ENCODE measurements around the gene AQP9. TPM values are rescaled to one million over a fixed set of nuclear protein-coding genes. Genes with fewer than 3 reads are reported as not detected.

AQP9 gene
- total and polyA plus RNA-seq, 11 donors = 0.11 to 17.7 (median 0.96) TPM

GRCh38 chr15:58118272-58118671, 19.9 kb upstream of the AQP9 start:
- Histone ChIP-seq H3K36me3 (no peaks in the 10 kb centered on the region), H3K4me1 (no peaks in the 10 kb centered on the region), H3K27ac (no peak overlapping the region), H3K27me3 (peaks cover 0 to 3% (median 0%) of the 10 kb centered on the region in 9 donors), H3K4me3 (no peak overlapping the region), H3K9me3 (no peaks in the 10 kb centered on the region)
- WGBS, 4 donors = 83 to 87% (median 84%) methylated on average over 5 of the region's 5 CpGs
- TF ChIP-seq POLR2A (IDR thresholded peaks at IDR 0.05) = no peak
- no peak for TF ChIP-seq CTCF (IDR thresholded peaks at IDR 0.05)
- intact Hi-C loops (cut with DNase I) = loop anchor here in 5 of 10 donors (5.0 kb wide), 1 partner anchor 64 kb away; no protein-coding TSS in a partner anchor
- ATAC-seq = no peak
- DNase-seq = no peak

GRCh38 chr15:58119016-58119415, 19.2 kb upstream of the AQP9 start:
- H3K9me3 ChIP-seq = no peaks in the 10 kb centered on the region
- 81 to 97% (median 90%) methylated on average over 1 of the region's 1 CpG for WGBS, 4 donors
- peaks cover 0 to 6% (median 0%) of the 10 kb centered on the region in 9 donors for H3K27me3 ChIP-seq
- intact Hi-C loops (cut with DNase I) = loop anchor here in 5 of 10 donors (5.0 kb wide), 1 partner anchor 63 kb away; no protein-coding TSS in a partner anchor
- no peaks in the 10 kb centered on the region for H3K4me1 ChIP-seq
- no peaks in the 10 kb centered on the region for H3K36me3 ChIP-seq
- ATAC-seq = no peak
- no peak overlapping the region for H3K27ac ChIP-seq
- no peak for TF ChIP-seq POLR2A (IDR thresholded peaks at IDR 0.05)
- no peak for TF ChIP-seq CTCF (IDR thresholded peaks at IDR 0.05)
- no peak for DNase-seq
- no peak overlapping the region for H3K4me3 ChIP-seq

DNA sequence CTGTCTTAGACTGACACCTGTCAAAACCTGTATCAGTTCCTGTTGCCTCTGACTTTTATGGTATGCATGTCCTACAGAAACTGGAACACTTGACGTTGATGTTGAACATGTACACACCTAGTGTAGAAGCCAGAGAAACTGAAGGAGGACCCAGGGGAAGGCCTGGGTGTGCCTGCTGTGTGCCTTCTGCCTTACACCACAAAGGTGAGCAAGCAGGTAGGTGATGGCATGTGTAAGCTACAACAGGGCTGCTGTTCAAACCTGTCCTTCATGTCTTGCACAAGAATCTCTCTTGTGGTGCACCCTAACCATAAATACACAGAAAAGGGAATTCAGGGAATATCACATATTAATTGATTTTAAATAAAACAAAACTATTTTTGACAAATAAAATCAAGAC, 13.6 kb upstream of the AQP9 start:
- WGBS, 4 donors = 89 to 100% (median 95%) methylated on average over 1 of the region's 1 CpG
- H3K4me1 ChIP-seq = no peaks in the 10 kb centered on the region
- H3K4me3 ChIP-seq = no peak overlapping the region
- TF ChIP-seq CTCF (IDR thresholded peaks at IDR 0.05) = no peak
- TF ChIP-seq POLR2A (IDR thresholded peaks at IDR 0.05) = no peak
- ATAC-seq (no peak), DNase-seq (no peak)
- intact Hi-C loops (cut with DNase I) = no loop called here
- H3K27me3 ChIP-seq = peaks cover 0 to 9% (median 0%) of the 10 kb centered on the region in 9 donors
- no peaks in the 10 kb centered on the region for H3K36me3 ChIP-seq
- H3K27ac ChIP-seq = no peak overlapping the region
- H3K9me3 ChIP-seq = peaks cover 0 to 13% (median 0%) of the 10 kb centered on the region in 12 donors

DNA sequence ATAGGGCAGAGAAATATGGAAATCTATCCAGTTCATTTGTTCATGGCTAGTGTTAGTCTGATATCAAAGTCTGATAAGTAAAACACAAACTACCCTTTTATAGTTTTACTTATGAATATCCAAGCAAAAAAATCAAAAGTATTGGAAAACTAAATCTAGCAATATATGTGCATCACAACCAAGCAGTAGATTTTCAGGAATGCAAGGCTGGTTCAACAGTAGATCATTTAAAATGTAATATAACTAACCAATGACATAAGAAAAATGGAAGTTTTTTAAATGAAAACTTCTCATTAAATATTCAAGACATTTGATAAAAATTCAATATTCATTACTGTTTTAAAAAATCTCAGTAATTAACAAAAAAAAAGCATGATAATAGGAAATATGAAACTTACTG, 12.8 kb upstream of the AQP9 start:
- ATAC-seq = no peak
- no peak for DNase-seq
- H3K36me3 ChIP-seq = no peaks in the 10 kb centered on the region
- no peaks in the 10 kb centered on the region for H3K4me1 ChIP-seq
- no peak for TF ChIP-seq POLR2A (IDR thresholded peaks at IDR 0.05)
- no peak for TF ChIP-seq CTCF (IDR thresholded peaks at IDR 0.05)
- H3K4me3 ChIP-seq = no peak overlapping the region
- H3K27ac ChIP-seq = no peak overlapping the region
- peaks cover 0 to 13% (median 0%) of the 10 kb centered on the region in 12 donors for H3K9me3 ChIP-seq
- H3K27me3 ChIP-seq = peaks cover 0 to 9% (median 0%) of the 10 kb centered on the region in 9 donors
- intact Hi-C loops (cut with DNase I) = no loop called here
